Measurements from ENCODE around the gene FBXL15. TPM values are rescaled to one million over a fixed set of nuclear protein-coding genes. Genes with fewer than 3 reads are reported as not detected.
A peak's percentile ranks its signal among the peaks of the same experiment; 100 is the strongest.

The FBXL15 gene
- 4.7 TPM for total RNA-seq

- peak within 1 kb of the TSS; percentile 54 for H3K4me3 ChIP-seq (ENCODE audit: low read length)
- peaks cover 36% of the 10 kb centered on the region for H3K4me1 ChIP-seq (ENCODE audit: insufficient read depth, low read length)
- H3K9me3 ChIP-seq (ENCODE audit: low read depth, low read length) = no peaks in the 10 kb centered on the region
- peaks cover 21% of the 10 kb centered on the region for H3K27me3 ChIP-seq (ENCODE audit: insufficient read depth, low read length)
Observed at GRCh38 chr10:102420714-102421506, at the start of gene FBXL15. FBXL15 (plus strand) TSS chr10:102420836; CDS start chr10:102421130, 294 bp downstream.

GRCh38 chr10:102371295-102371694 lies 49.3 kb upstream of the FBXL15 start:
- Histone ChIP-seq H3K9me3 (ENCODE audit: low read depth, low read length) (no peaks in the 10 kb centered on the region), H3K4me1 (ENCODE audit: insufficient read depth, low read length) (no peaks in the 10 kb centered on the region), H3K4me3 (ENCODE audit: low read length) (no peak overlapping the region), H3K27me3 (ENCODE audit: insufficient read depth, low read length) (no peaks in the 10 kb centered on the region)

- no peaks in the 10 kb centered on the region for H3K4me1 ChIP-seq (ENCODE audit: insufficient read depth, low read length)
- no peak overlapping the region for H3K4me3 ChIP-seq (ENCODE audit: low read length)
- no peaks in the 10 kb centered on the region for H3K27me3 ChIP-seq (ENCODE audit: insufficient read depth, low read length)
- H3K9me3 ChIP-seq (ENCODE audit: low read depth, low read length) = no peaks in the 10 kb centered on the region
Observed at GRCh38 chr10:102375250-102375649, 45.4 kb upstream of the FBXL15 start.

- Histone ChIP-seq H3K4me1 (ENCODE audit: insufficient read depth, low read length) (no peaks in the 10 kb centered on the region), H3K4me3 (ENCODE audit: low read length) (no peak overlapping the region), H3K27me3 (ENCODE audit: insufficient read depth, low read length) (no peaks in the 10 kb centered on the region), H3K9me3 (ENCODE audit: low read depth, low read length) (no peaks in the 10 kb centered on the region)
Observed at GRCh38 chr10:102375867-102376266, 44.8 kb upstream of the FBXL15 start.

GRCh38 chr10:102376901-102377300 lies 43.7 kb upstream of the FBXL15 start:
- no peaks in the 10 kb centered on the region for H3K4me1 ChIP-seq (ENCODE audit: insufficient read depth, low read length)
- H3K9me3 ChIP-seq (ENCODE audit: low read depth, low read length) = no peaks in the 10 kb centered on the region
- H3K4me3 ChIP-seq (ENCODE audit: low read length) = no peak overlapping the region
- no peaks in the 10 kb centered on the region for H3K27me3 ChIP-seq (ENCODE audit: insufficient read depth, low read length)

- Histone ChIP-seq H3K9me3 (ENCODE audit: low read depth, low read length) (no peaks in the 10 kb centered on the region), H3K4me3 (ENCODE audit: low read length) (no peak overlapping the region), H3K4me1 (ENCODE audit: insufficient read depth, low read length) (no peaks in the 10 kb centered on the region), H3K27me3 (ENCODE audit: insufficient read depth, low read length) (no peaks in the 10 kb centered on the region)
Observed at GRCh38 chr10:102379383-102379782, 41.3 kb upstream of the FBXL15 start.

DNA sequence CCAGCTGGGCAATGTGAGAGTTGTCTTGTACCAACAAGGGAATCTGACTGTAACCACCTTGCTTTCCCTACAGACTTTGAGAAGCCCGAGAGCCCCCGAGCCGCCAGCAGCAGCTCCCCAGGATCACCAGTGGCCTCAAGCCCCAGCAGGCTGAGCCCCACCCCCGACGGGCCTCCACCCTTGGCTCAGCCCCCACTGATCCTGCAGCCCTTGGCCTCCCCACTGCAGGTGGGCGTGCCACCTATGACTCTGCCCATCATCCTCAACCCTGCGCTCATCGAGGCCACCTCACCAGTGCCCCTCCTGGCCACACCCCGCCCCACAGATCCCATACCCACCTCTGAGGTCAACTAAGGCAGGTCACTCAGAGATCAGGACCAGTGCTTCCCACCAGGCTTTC lies 38.7 kb upstream of the FBXL15 start:
- Histone ChIP-seq H3K4me3 (ENCODE audit: low read length) (no peak overlapping the region), H3K9me3 (ENCODE audit: low read depth, low read length) (no peaks in the 10 kb centered on the region), H3K27me3 (ENCODE audit: insufficient read depth, low read length) (no peaks in the 10 kb centered on the region), H3K4me1 (ENCODE audit: insufficient read depth, low read length) (peaks cover 10% of the 10 kb centered on the region)

DNA sequence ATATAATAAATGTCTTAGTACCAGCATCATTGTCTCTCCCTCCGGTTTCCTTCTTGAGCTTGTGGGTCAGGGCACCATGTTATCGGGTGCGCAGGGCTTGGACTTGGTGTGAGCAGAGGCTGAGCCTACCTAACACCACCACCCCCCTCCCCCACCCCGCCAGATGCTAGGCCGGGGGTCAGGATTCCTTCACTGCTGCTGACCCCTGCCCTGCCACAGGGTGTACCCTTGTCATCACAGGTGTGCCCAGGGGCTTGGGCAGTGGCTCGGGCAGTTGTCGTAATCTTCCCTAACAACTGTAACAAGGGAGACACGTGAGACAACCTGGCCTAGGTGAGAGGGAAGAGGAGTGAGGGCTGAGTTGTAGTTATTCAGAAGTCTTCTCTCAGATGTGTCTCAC lies 37.8 kb upstream of the FBXL15 start:
- Histone ChIP-seq H3K9me3 (ENCODE audit: low read depth, low read length) (no peaks in the 10 kb centered on the region), H3K4me3 (ENCODE audit: low read length) (no peak overlapping the region), H3K4me1 (ENCODE audit: insufficient read depth, low read length) (peaks cover 10% of the 10 kb centered on the region), H3K27me3 (ENCODE audit: insufficient read depth, low read length) (no peaks in the 10 kb centered on the region)

DNA sequence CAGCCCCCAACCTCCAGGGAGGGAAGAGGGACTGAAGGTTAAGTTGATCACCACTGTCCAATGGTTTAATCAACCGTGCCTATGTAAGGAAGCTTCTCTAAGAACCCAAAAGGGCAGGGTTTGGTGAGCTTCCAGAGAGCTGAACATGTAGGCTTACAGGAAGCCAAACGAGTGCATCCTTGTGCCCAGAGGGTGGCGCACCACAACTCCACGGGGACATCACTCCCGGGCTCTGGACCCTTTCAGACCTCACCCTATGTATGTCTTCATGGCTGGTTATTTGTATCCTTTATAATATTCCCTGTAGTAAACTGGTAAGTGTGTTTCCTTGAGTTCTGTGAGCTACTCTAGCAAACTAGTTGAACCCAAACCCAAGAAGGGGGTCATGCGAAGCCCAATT lies 36.6 kb upstream of the FBXL15 start:
- H3K4me3 ChIP-seq (ENCODE audit: low read length) = no peak overlapping the region
- H3K4me1 ChIP-seq (ENCODE audit: insufficient read depth, low read length) = peaks cover 10% of the 10 kb centered on the region
- H3K27me3 ChIP-seq (ENCODE audit: insufficient read depth, low read length) = no peaks in the 10 kb centered on the region
- no peaks in the 10 kb centered on the region for H3K9me3 ChIP-seq (ENCODE audit: low read depth, low read length)

GRCh38 chr10:102384606-102385429 lies 35.8 kb upstream of the FBXL15 start:
- Histone ChIP-seq H3K9me3 (ENCODE audit: low read depth, low read length) (no peaks in the 10 kb centered on the region), H3K4me1 (ENCODE audit: insufficient read depth, low read length) (peaks cover 10% of the 10 kb centered on the region), H3K4me3 (ENCODE audit: low read length) (no peak overlapping the region), H3K27me3 (ENCODE audit: insufficient read depth, low read length) (no peaks in the 10 kb centered on the region)

GRCh38 chr10:102389894-102390293 lies 30.7 kb upstream of the FBXL15 start:
- no peaks in the 10 kb centered on the region for H3K9me3 ChIP-seq (ENCODE audit: low read depth, low read length)
- H3K4me3 ChIP-seq (ENCODE audit: low read length) = no peak overlapping the region
- H3K4me1 ChIP-seq (ENCODE audit: insufficient read depth, low read length) = peaks cover 18% of the 10 kb centered on the region
- H3K27me3 ChIP-seq (ENCODE audit: insufficient read depth, low read length) = no peaks in the 10 kb centered on the region

DNA sequence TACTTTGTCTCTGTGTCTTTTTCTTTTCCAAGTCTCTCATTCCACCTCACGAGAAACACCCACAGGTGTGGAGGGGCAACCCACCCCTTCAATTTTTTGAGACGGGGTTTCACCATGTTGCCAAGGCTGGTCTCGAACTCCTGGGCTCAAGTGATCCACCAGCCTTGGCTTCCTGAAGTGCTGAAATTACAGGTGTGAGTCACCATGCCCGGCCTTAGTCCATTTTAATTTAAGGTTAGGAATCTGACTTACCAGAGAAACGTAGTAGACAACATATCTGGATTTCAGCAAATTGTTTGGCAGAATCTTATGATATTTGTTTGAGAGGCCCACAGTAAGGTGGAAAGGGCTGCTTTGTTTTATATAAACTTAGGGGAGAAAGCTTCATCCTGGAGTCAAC lies 28.3 kb upstream of the FBXL15 start:
- H3K4me1 ChIP-seq (ENCODE audit: insufficient read depth, low read length) = peaks cover 25% of the 10 kb centered on the region
- no peaks in the 10 kb centered on the region for H3K27me3 ChIP-seq (ENCODE audit: insufficient read depth, low read length)
- no peak overlapping the region for H3K4me3 ChIP-seq (ENCODE audit: low read length)
- no peaks in the 10 kb centered on the region for H3K9me3 ChIP-seq (ENCODE audit: low read depth, low read length)

GRCh38 chr10:102393411-102394078 lies 27.1 kb upstream of the FBXL15 start:
- Histone ChIP-seq H3K4me1 (ENCODE audit: insufficient read depth, low read length) (peaks cover 33% of the 10 kb centered on the region), H3K4me3 (ENCODE audit: low read length) (peak overlapping the region; percentile 88), H3K9me3 (ENCODE audit: low read depth, low read length) (no peaks in the 10 kb centered on the region), H3K27me3 (ENCODE audit: insufficient read depth, low read length) (no peaks in the 10 kb centered on the region)

- H3K9me3 ChIP-seq (ENCODE audit: low read depth, low read length) = no peaks in the 10 kb centered on the region
- no peaks in the 10 kb centered on the region for H3K27me3 ChIP-seq (ENCODE audit: insufficient read depth, low read length)
- H3K4me1 ChIP-seq (ENCODE audit: insufficient read depth, low read length) = peaks cover 40% of the 10 kb centered on the region
- H3K4me3 ChIP-seq (ENCODE audit: low read length) = peak overlapping the region; percentile 88
Observed at GRCh38 chr10:102394079-102394800, 26.4 kb upstream of the FBXL15 start.

All from mononuclear cell (primary cell).